OCI-LY1 (cell line): ENCODE results near the gene CDC14B.

ENCODE experiments used
- H2AFZ ChIP-seq: fragments of 200-600 bp; sonication (generic), shearing (Covaris generic); 2 replicates; pipeline ENCODE4 v1.6.0; 2014; ENCODE audit warnings: antibody characterized with exemption, mild to moderate bottlenecking, low read length
- H3F3A ChIP-seq: fragments of 200-600 bp; sonication (generic), shearing (Covaris generic); 2 replicates; pipeline ENCODE4 v1.6.0; 2014; ENCODE audit warnings: mild to moderate bottlenecking, antibody characterized with exemption, low read length, moderate library complexity; ENCODE audit not compliant: insufficient read depth
- H3K27ac ChIP-seq: fragments of 200-600 bp; sonication (generic); 2 replicates; pipeline ENCODE4 v1.5.1; 2014; ENCODE audit warnings: low read length, mixed run types, mild to moderate bottlenecking, low read depth; ENCODE audit not compliant: poor library complexity, severe bottlenecking
- H3K27me3 ChIP-seq: fragments of 200-600 bp; sonication (generic); 2 replicates; pipeline ENCODE4 v1.6.0; 2014; ENCODE audit warnings: antibody characterized with exemption, mild to moderate bottlenecking, low read length, moderate library complexity; ENCODE audit not compliant: insufficient read depth
- H3K36me3 ChIP-seq: fragments of 200-600 bp; sonication (generic); 2 replicates; pipeline ENCODE4 v1.6.1; 2014; ENCODE audit warnings: mild to moderate bottlenecking, antibody characterized with exemption, low read length, moderate library complexity, mixed read lengths; ENCODE audit not compliant: insufficient read depth
- H3K4me1 ChIP-seq: fragments of 200-600 bp; sonication (generic); 2 replicates; pipeline ENCODE4 v1.5.1; 2014; ENCODE audit warnings: mild to moderate bottlenecking, low read length, moderate library complexity; ENCODE audit not compliant: insufficient read depth, severe bottlenecking
- H3K4me2 ChIP-seq: fragments of 200-600 bp; sonication (generic), shearing (Covaris generic); 2 replicates; pipeline ENCODE4 v1.6.1; 2014; ENCODE audit warnings: low read length
- H3K4me3 ChIP-seq: fragments of 200-600 bp; sonication (generic); 2 replicates; pipeline ENCODE4 v1.5.1; 2014; ENCODE audit warnings: low read length, low read depth, mild to moderate bottlenecking, mixed read lengths; ENCODE audit not compliant: poor library complexity, severe bottlenecking
- H3K79me2 ChIP-seq: fragments of 200-600 bp; shearing (Covaris generic); 2 replicates; pipeline ENCODE4 v1.6.1; 2016; ENCODE audit warnings: mixed run types, low read length, mixed read lengths; ENCODE audit not compliant: insufficient read depth
- H3K9ac ChIP-seq: fragments of 200-600 bp; sonication (generic), shearing (Covaris generic); 2 replicates; pipeline ENCODE4 v1.6.1; 2014; ENCODE audit warnings: mild to moderate bottlenecking, low read length, mixed read lengths
- H3K9me2 ChIP-seq: fragments of 200-600 bp; sonication (generic), shearing (Covaris generic); 2 replicates; pipeline ENCODE4 v1.6.1; 2014; ENCODE audit warnings: low read depth, mild to moderate bottlenecking, low read length, mixed read lengths
- H3K9me3 ChIP-seq: fragments of 200-600 bp; shearing (Covaris generic); 2 replicates; pipeline ENCODE4 v1.6.1; 2014; ENCODE audit warnings: low read length, mixed read lengths
- H4K20me1 ChIP-seq: fragments of 200-600 bp; sonication (generic), shearing (Covaris generic); 2 replicates; pipeline ENCODE4 v1.6.0; 2016; ENCODE audit warnings: mild to moderate bottlenecking, low read length; ENCODE audit not compliant: insufficient read depth
- EZH2 ChIP-seq: fragments of 200-600 bp; sonication (generic), shearing (Covaris generic); IDR thresholded peaks from 2 replicates; pipeline ENCODE4 v1.8.0; 2017; ENCODE audit warnings: borderline replicate concordance, mixed run types, mild to moderate bottlenecking, antibody characterized with exemption, low read length, moderate library complexity, mixed read lengths
- TF ChIP-seq, protein P1 (sequence below): fragments of 200-600 bp; sonication (generic), shearing (Covaris generic); IDR thresholded peaks from 2 replicates; pipeline ENCODE4 v1.5.1; 2017; ENCODE audit warnings: mild to moderate bottlenecking, antibody characterized with exemption, low read length, moderate library complexity, mixed read lengths

CDC14B gene

DNA sequence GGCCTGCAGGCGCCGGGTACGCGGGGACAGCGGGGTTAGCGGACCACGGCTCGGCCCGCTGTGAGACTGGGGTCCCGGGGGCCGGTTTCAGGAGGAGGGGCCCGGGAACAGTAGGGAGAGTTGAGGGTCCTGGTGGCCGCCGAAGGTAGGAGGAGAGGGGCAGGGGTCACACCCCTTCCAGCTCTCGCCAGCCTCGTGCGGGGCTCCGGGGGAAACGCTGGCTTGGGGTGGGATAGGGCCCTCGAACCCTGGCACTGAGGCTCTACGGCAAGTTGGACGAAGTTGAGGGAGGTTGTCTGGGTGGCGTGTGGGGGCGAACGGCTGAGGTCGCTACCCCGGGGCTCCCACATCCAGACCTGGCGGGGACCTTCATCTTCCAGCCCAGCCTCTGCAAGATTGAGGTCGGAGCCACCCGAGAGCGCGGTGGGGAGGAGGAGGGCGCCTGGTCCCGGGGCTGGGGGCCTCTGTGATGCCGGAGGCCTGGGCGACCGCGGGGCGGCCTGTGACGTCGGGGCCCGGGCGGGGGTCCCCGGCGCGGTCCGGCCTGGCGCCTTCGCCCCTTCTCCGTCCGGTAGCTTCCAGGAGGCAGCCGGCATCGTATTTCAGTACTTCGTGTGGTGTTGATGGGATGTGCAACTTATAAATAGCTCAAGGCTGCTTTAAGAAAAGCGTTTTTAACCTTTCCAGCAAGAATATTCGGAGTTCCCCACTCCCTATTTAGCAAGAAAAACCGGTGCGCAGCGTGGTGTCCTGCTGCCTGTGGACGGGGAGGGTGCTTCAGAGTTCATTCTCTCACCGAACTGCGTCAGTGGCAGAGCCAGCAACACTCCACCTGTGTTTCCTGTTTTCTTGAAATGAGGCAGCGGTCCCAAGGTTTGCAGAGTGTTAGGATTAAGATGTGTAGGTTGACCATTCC lies 168.8 kb downstream of the CDC14B start:
- Histone ChIP-seq H3K4me3 (peak overlapping the region; percentile 80), H3K9ac (peak overlapping the region; percentile 72), H3K4me1 (peaks cover 16% of the 10 kb centered on the region), H3K27me3 (peaks cover 3% of the 10 kb centered on the region; the same call in 1 of the 2 replicates), H3K4me2 (peak overlapping the region; percentile 70), H3F3A (no peaks in the 10 kb centered on the region), H3K27ac (no peak overlapping the region), H3K9me2 (no peaks in the 10 kb centered on the region), H3K9me3 (no peaks in the 10 kb centered on the region), H2AFZ (no peak overlapping the region), H3K36me3 (no peaks in the 10 kb centered on the region), H3K79me2 (no peaks in the 10 kb centered on the region), H4K20me1 (no peaks in the 10 kb centered on the region)
- TF ChIP-seq, protein P1, sequence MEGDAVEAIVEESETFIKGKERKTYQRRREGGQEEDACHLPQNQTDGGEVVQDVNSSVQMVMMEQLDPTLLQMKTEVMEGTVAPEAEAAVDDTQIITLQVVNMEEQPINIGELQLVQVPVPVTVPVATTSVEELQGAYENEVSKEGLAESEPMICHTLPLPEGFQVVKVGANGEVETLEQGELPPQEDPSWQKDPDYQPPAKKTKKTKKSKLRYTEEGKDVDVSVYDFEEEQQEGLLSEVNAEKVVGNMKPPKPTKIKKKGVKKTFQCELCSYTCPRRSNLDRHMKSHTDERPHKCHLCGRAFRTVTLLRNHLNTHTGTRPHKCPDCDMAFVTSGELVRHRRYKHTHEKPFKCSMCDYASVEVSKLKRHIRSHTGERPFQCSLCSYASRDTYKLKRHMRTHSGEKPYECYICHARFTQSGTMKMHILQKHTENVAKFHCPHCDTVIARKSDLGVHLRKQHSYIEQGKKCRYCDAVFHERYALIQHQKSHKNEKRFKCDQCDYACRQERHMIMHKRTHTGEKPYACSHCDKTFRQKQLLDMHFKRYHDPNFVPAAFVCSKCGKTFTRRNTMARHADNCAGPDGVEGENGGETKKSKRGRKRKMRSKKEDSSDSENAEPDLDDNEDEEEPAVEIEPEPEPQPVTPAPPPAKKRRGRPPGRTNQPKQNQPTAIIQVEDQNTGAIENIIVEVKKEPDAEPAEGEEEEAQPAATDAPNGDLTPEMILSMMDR: no peak
- TF ChIP-seq EZH2: no peak
